Measurements from ENCODE around the gene FAM222B.

DNA sequence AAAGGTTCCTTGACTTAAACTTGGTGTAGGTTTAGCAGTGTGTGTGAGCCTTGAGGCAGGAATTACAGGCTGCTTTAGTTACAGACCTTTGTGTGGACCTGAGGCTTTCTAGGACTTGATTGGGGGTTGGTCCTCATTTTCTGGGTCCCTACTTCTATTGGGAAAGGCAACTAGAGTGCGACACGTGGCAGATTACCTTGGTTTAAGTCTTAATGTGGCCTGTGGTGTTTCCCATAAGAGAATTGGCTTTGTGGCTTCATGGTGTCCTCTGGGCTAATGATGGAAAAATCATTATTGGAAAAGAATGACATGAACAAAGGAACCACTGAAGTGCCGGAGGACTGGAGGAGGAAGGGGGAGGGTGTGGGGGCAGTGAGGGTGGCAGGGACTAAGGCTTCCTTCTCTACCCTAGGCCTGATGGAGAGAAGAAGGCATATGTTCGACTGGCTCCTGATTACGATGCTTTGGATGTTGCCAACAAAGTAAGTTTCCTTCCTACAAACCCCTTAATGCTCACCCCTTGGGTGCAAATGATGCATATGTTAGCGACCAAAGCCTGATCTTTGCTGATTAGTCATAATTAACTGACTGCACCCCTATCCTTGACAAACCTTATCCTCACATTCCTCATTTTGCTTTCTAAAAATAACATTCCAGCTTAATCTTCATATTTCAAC, 119.3 kb downstream of the FAM222B start:
- TF ChIP-seq, protein P1, sequence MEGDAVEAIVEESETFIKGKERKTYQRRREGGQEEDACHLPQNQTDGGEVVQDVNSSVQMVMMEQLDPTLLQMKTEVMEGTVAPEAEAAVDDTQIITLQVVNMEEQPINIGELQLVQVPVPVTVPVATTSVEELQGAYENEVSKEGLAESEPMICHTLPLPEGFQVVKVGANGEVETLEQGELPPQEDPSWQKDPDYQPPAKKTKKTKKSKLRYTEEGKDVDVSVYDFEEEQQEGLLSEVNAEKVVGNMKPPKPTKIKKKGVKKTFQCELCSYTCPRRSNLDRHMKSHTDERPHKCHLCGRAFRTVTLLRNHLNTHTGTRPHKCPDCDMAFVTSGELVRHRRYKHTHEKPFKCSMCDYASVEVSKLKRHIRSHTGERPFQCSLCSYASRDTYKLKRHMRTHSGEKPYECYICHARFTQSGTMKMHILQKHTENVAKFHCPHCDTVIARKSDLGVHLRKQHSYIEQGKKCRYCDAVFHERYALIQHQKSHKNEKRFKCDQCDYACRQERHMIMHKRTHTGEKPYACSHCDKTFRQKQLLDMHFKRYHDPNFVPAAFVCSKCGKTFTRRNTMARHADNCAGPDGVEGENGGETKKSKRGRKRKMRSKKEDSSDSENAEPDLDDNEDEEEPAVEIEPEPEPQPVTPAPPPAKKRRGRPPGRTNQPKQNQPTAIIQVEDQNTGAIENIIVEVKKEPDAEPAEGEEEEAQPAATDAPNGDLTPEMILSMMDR (IDR thresholded peaks at IDR 0.05; ENCODE audit: low read depth, low read length) = no peak
- TF ChIP-seq MYC (IDR thresholded peaks at IDR 0.05; ENCODE audit: low read depth, low read length) (no peak), POLR2A (IDR thresholded peaks at IDR 0.05; ENCODE audit: extremely low read depth, insufficient read length) (no peak)
- TF ChIP-seq, protein P2, sequence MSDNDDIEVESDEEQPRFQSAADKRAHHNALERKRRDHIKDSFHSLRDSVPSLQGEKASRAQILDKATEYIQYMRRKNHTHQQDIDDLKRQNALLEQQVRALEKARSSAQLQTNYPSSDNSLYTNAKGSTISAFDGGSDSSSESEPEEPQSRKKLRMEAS (IDR thresholded peaks at IDR 0.05; ENCODE audit: low read depth, low read length) = no peak
